Fibroblast of the aortic adventitia (primary cell): ENCODE data around the gene PARN. TPM values are rescaled to one million over a fixed set of nuclear protein-coding genes. Genes with fewer than 3 reads are reported as not detected.

Experiments
- DNase-seq: peaks from one replicate; pipeline ENCODE4 v3.0.0-alpha.2; 2010; ENCODE audit warnings: low read depth
- H3K4me3 ChIP-seq: 2 replicates; pipeline ENCODE4 v1.5.1; 2011; ENCODE audit warnings: low read depth, mild to moderate bottlenecking, control low read depth, low read length, moderate library complexity
- CTCF ChIP-seq: IDR thresholded peaks from 2 replicates; pipeline ENCODE4 v1.5.1; 2011; ENCODE audit warnings: mild to moderate bottlenecking, low read length, control low read depth, inconsistent platforms; ENCODE audit not compliant: insufficient read depth
- total RNA-seq: library from RNA; depleted of rRNA; stranded (reverse); fragments of >200 nt; gene quantifications from 2 replicates; pipeline ENCODE4 v1.2.3, GENCODE V29; 2012; ENCODE audit warnings: low replicate concordance

PARN gene
- total RNA-seq, 1 donor = 37.2 TPM

- no peak for TF ChIP-seq CTCF
- DNase-seq = no peak
- H3K4me3 ChIP-seq = no peak overlapping the region
Measured at GRCh38 chr16:14495213-14496046, 134.6 kb downstream of the PARN start.

- no peak for DNase-seq
- H3K4me3 ChIP-seq = no peak overlapping the region
- no peak for TF ChIP-seq CTCF
Measured at GRCh38 chr16:14494396-14494966, 135.6 kb downstream of the PARN start.

- no peak for DNase-seq
- TF ChIP-seq CTCF = no peak
- no peak overlapping the region for H3K4me3 ChIP-seq
Measured at GRCh38 chr16:14493791-14494190, 136.3 kb downstream of the PARN start.

GRCh38 chr16:14492614-14493013, 137.4 kb downstream of the PARN start:
- H3K4me3 ChIP-seq = no peak overlapping the region
- no peak for DNase-seq
- no peak for TF ChIP-seq CTCF

- no peak overlapping the region for H3K4me3 ChIP-seq
- TF ChIP-seq CTCF = no peak
- DNase-seq = no peak
Measured at GRCh38 chr16:14491861-14492529, 138.1 kb downstream of the PARN start.

GRCh38 chr16:14490235-14490634, 139.8 kb downstream of the PARN start:
- no peak overlapping the region for H3K4me3 ChIP-seq
- DNase-seq = no peak
- TF ChIP-seq CTCF = no peak
